Measurements from ENCODE around the gene SLC9A1.

Gene SLC9A1

DNA sequence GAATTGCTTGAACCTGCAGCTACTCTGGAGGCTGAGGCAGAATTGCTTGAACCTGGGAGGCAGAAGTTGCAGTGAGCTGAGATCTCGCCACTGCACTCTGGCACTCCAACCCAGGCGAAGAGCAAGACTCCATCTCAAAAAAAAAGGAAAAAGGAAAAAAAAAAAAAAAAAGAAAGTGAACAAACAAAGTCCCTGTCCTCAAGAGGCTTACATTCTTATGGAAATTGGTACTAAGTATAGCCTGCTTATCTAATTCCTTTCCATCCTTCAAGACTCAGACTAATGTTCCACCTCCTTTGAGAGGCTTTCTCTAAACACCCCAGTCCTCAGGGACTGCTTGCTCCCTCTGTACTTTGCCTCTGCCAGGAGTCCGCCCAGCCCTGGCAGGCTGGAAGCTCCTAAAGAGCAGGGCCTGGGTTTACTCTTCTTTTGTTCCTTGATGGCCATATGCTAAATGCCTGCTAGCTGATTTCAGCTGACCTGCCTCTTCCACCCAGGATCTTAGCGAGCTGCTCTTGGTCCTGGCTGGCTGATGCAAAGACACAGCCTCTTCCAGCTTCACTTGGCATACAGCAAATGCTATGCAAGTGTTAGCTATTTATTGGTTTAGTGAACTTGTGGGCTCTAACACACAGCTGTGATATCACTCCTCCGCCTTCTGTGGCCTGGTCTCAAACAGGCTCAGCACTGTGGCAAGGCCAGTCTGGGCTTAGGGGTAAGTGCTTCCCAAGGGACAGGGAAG, 9.8 kb downstream of the SLC9A1 start:
- Histone ChIP-seq H3K4me1 (ENCODE audit: control insufficient read depth in 1 of 2, insufficient read depth in 2 of 2, low read length in 2 of 2) (peaks cover 72 to 78% of the 10 kb centered on the region in 2 donors), H3K27ac (ENCODE audit: low read depth, low read length) (peak overlapping the region; percentile 53), H3K9me3 (ENCODE audit: control insufficient read depth in 1 of 2, low read length in 2 of 2) (no peaks in the 10 kb centered on the region), H3K4me3 (ENCODE audit: low read depth in 1 of 2, low read length in 2 of 2) (no peak overlapping the region), H3K27me3 (ENCODE audit: control insufficient read depth in 1 of 2, insufficient read depth in 2 of 2, low read length in 2 of 2) (no peaks in the 10 kb centered on the region), H3K9ac (ENCODE audit: low read depth in 1 of 2, low read length in 2 of 2) (peak overlapping the region in 1 of 2 donors; percentile 42), H3K36me3 (ENCODE audit: control insufficient read depth in 1 of 2, insufficient read depth in 2 of 2, low read length in 2 of 2) (peaks cover 0 to 3% of the 10 kb centered on the region in 2 donors)

DNA sequence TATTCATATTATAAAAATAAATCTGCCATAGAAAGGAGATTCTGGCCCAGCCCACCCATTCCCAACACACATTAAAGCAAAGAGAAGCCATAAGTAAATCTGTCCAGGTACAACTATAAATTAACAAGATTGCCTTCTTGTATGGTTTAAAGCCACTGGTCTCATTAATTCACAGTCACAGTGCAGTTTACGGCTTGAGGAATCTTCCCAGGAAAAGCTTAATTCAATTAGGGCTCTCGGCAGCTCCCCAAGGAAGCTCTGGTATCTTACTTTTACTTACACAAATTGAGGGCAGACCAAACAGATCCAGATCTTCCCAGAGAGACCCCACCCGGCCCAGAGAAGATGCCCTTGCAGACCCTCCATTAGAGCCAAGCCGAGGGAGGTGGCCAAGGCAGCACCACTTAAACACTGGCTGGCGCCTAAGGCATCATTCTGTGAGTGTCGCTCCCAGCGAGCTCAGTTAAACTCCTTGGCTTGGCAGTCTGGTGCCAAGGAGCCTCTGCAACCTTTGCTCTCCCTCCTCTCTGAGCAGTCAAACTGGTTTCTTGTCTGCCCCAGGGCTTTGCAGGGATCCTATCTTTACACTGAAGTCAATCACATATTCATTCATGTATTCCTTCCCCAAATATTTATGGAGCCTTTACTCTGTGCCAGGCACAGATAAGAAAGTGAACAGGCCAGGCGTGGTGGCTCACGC, 10.7 kb downstream of the SLC9A1 start:
- Histone ChIP-seq H3K27ac (ENCODE audit: low read depth, low read length) (peak overlapping the region; percentile 27), H3K4me3 (ENCODE audit: low read depth in 1 of 2, low read length in 2 of 2) (no peak overlapping the region), H3K27me3 (ENCODE audit: control insufficient read depth in 1 of 2, insufficient read depth in 2 of 2, low read length in 2 of 2) (no peaks in the 10 kb centered on the region), H3K36me3 (ENCODE audit: control insufficient read depth in 1 of 2, insufficient read depth in 2 of 2, low read length in 2 of 2) (peaks cover 0 to 3% of the 10 kb centered on the region in 2 donors), H3K9ac (ENCODE audit: low read depth in 1 of 2, low read length in 2 of 2) (peak overlapping the region in 1 of 2 donors; percentile 19), H3K9me3 (ENCODE audit: control insufficient read depth in 1 of 2, low read length in 2 of 2) (no peaks in the 10 kb centered on the region), H3K4me1 (ENCODE audit: control insufficient read depth in 1 of 2, insufficient read depth in 2 of 2, low read length in 2 of 2) (peaks cover 72 to 76% of the 10 kb centered on the region in 2 donors)

DNA sequence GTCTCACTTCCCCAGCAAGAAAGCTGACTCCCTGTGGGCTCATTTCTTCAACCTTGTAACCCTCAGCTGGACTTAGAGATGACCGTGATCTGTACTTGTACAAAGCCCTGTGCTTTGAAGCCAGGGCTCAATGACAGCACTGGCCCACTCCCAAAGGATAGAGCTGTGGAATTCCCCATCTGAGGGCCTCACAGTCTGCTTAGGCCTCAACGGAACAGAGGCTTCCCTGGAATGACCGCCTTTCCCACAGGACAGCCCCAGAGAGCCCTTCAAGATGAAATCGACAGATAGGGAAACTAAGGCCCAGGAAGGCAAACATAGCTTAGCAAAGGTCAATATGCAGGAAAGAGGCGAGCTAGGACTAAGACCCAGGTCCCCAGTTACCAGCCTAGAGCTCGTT, 11.5 kb downstream of the SLC9A1 start:
- Histone ChIP-seq H3K27me3 (ENCODE audit: control insufficient read depth in 1 of 2, insufficient read depth in 2 of 2, low read length in 2 of 2) (no peaks in the 10 kb centered on the region), H3K9ac (ENCODE audit: low read depth in 1 of 2, low read length in 2 of 2) (peak overlapping the region in 1 of 2 donors; percentile 4), H3K27ac (ENCODE audit: low read depth, low read length) (no peak overlapping the region), H3K4me1 (ENCODE audit: control insufficient read depth in 1 of 2, insufficient read depth in 2 of 2, low read length in 2 of 2) (peaks cover 77% of the 10 kb centered on the region in 2 donors), H3K4me3 (ENCODE audit: low read depth in 1 of 2, low read length in 2 of 2) (no peak overlapping the region), H3K9me3 (ENCODE audit: control insufficient read depth in 1 of 2, low read length in 2 of 2) (no peaks in the 10 kb centered on the region), H3K36me3 (ENCODE audit: control insufficient read depth in 1 of 2, insufficient read depth in 2 of 2, low read length in 2 of 2) (peaks cover 0 to 3% of the 10 kb centered on the region in 2 donors)

DNA sequence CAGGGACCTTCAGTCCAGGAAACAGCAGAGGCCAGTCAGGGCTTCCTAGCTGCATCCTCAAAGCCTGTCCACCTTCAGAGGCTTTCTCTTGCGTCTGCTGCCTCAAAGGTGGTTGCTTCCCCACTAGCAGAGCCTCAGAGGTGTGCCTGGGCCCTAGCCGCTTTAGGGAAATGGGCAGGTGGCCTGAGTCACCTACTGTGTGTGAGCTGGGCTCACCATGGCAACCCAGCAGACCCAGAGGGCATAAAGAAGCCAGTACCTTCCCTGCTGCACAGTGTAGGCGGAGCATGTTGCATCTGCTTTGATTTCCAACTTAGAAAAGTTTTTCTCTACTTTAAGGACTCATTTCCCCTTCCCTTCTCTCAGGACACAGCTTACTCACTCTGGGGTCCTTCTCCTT, 12.5 kb downstream of the SLC9A1 start:
- Histone ChIP-seq H3K27ac (ENCODE audit: low read depth, low read length) (no peak overlapping the region), H3K4me1 (ENCODE audit: control insufficient read depth in 1 of 2, insufficient read depth in 2 of 2, low read length in 2 of 2) (peaks cover 82 to 86% of the 10 kb centered on the region in 2 donors), H3K9ac (ENCODE audit: low read depth in 1 of 2, low read length in 2 of 2) (no peak overlapping the region)

DNA sequence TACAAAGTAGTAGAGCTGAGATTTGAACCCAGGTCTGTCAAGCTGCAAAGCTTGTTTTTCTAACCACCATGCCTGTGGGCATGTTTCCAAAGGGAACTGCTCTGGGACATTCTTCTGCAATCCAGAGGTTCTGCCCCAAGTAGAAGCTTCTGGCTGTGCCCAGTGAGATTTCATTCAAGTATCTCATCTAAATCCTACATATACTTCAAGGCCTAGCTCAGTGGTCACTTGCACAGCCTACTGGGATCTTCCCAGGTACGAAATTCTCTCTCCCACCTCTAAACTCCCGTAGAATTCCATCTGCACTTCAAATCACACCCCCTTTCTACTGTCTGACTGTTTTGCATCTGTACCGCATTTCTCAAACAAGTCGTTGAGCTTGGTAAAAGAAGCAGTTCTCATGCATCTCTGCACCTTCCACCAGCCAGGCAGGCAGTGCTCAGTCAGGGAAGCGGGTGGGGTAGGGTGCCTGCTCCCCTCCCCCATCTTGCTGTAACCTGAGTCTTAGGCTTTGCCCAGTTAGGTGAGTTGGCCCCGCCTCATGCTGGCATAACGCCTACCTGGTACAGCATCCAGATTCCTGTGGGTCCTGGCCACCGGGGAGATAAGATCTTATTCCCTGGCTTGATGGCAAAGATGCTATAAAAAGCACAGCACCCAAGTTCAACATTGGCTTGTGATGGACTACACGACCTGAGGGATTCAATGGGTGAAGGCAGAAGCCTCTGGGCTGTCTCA, 13.5 kb downstream of the SLC9A1 start:
- no peak overlapping the region for H3K27ac ChIP-seq (ENCODE audit: low read depth, low read length)
- H3K4me1 ChIP-seq (ENCODE audit: control insufficient read depth in 1 of 2, insufficient read depth in 2 of 2, low read length in 2 of 2), result peaks cover 92 to 95% of the 10 kb centered on the region in 2 donors
- peaks cover 0 to 6% of the 10 kb centered on the region in 2 donors for H3K36me3 ChIP-seq (ENCODE audit: control insufficient read depth in 1 of 2, insufficient read depth in 2 of 2, low read length in 2 of 2)
- no peak overlapping the region for H3K4me3 ChIP-seq (ENCODE audit: low read depth in 1 of 2, low read length in 2 of 2)
- H3K27me3 ChIP-seq (ENCODE audit: control insufficient read depth in 1 of 2, insufficient read depth in 2 of 2, low read length in 2 of 2), result no peaks in the 10 kb centered on the region
- H3K9ac ChIP-seq (ENCODE audit: low read depth in 1 of 2, low read length in 2 of 2), result no peak overlapping the region
- no peaks in the 10 kb centered on the region for H3K9me3 ChIP-seq (ENCODE audit: control insufficient read depth in 1 of 2, low read length in 2 of 2)

More for the DNA sequence above, 12.5 kb downstream of the SLC9A1 start:
- H3K27me3 ChIP-seq (ENCODE audit: control insufficient read depth in 1 of 2, insufficient read depth in 2 of 2, low read length in 2 of 2), result no peaks in the 10 kb centered on the region
- no peak overlapping the region for H3K4me3 ChIP-seq (ENCODE audit: low read depth in 1 of 2, low read length in 2 of 2)
- peaks cover 0 to 6% of the 10 kb centered on the region in 2 donors for H3K36me3 ChIP-seq (ENCODE audit: control insufficient read depth in 1 of 2, insufficient read depth in 2 of 2, low read length in 2 of 2)
- no peaks in the 10 kb centered on the region for H3K9me3 ChIP-seq (ENCODE audit: control insufficient read depth in 1 of 2, low read length in 2 of 2)

DNA sequence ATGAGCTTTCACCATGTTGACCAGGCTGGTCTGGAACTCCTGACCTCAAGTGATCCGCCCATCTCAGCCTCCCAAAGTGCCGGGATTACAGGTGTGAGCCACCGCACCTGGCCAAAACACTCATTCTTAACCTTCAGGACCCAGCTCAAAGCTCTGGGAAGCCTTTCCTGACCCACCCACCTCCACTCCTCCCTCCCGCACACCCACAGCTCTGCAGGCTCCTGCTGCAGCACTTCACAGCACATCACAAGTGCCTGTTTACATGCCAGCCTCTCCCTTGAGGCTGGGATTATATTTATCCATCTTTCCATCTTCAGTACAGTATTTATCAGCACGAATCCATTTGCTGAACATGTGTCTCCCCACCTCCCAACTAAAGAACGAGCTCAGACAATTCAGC, 14.9 kb downstream of the SLC9A1 start:
- Histone ChIP-seq H3K4me1 (ENCODE audit: control insufficient read depth in 1 of 2, insufficient read depth in 2 of 2, low read length in 2 of 2) (peaks cover 86 to 87% of the 10 kb centered on the region in 2 donors), H3K9ac (ENCODE audit: low read depth in 1 of 2, low read length in 2 of 2) (no peak overlapping the region), H3K4me3 (ENCODE audit: low read depth in 1 of 2, low read length in 2 of 2) (no peak overlapping the region), H3K9me3 (ENCODE audit: control insufficient read depth in 1 of 2, low read length in 2 of 2) (no peaks in the 10 kb centered on the region), H3K36me3 (ENCODE audit: control insufficient read depth in 1 of 2, insufficient read depth in 2 of 2, low read length in 2 of 2) (peaks cover 0 to 6% of the 10 kb centered on the region in 2 donors), H3K27me3 (ENCODE audit: control insufficient read depth in 1 of 2, insufficient read depth in 2 of 2, low read length in 2 of 2) (no peaks in the 10 kb centered on the region), H3K27ac (ENCODE audit: low read depth, low read length) (no peak overlapping the region)

DNA sequence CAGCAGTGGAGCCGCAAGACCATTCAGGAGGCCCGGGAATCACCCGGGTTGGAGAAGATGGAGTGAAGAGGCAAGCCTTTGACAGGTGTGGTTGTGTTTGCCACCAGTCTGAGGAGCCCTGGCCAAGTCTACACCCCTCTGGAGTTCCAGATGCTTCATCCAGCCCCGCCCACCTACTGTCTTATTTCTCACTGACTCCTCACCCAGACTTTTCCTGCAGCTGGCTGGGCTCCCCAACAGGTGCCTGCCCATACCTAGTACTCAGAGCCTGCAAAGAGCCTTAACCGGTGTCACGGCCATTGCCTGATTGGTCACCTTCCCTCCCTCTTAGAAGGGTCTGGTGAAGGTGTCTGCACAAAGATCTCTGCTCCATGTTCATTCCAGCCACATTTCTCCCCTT, 16.0 kb downstream of the SLC9A1 start:
- Histone ChIP-seq H3K27ac (ENCODE audit: low read depth, low read length) (no peak overlapping the region), H3K9ac (ENCODE audit: low read depth in 1 of 2, low read length in 2 of 2) (peak overlapping the region in 1 of 2 donors; percentile 40), H3K4me1 (ENCODE audit: control insufficient read depth in 1 of 2, insufficient read depth in 2 of 2, low read length in 2 of 2) (peaks cover 82 to 83% of the 10 kb centered on the region in 2 donors)

DNA sequence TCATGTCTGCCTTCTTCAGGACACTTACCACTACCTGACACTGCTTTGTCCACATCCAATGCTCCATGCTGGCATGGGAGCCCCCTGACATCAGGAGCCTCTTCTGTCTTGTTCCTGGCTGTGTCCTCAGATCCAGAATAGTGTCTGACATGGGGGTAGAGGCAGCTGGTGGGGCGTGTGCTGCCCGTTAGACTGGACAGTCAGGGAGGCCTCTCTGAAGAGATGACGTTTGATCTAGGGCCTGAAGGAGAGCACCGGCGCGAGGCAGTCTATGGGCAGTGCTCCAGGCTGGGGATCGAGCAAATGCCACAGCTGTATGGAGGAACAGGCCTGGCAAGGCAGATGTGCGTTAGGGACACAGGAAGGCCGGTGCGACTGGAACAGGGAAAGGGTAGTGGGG, 16.6 kb downstream of the SLC9A1 start:
- H3K9ac ChIP-seq (ENCODE audit: low read depth in 1 of 2, low read length in 2 of 2), result peak overlapping the region; percentile 1 to 26
- H3K27ac ChIP-seq (ENCODE audit: low read depth, low read length), result peak overlapping the region; percentile 84

More for the DNA sequence above, 16.0 kb downstream of the SLC9A1 start:
- H3K36me3 ChIP-seq (ENCODE audit: control insufficient read depth in 1 of 2, insufficient read depth in 2 of 2, low read length in 2 of 2), result peaks cover 0 to 6% of the 10 kb centered on the region in 2 donors
- no peaks in the 10 kb centered on the region for H3K27me3 ChIP-seq (ENCODE audit: control insufficient read depth in 1 of 2, insufficient read depth in 2 of 2, low read length in 2 of 2)
- no peak overlapping the region for H3K4me3 ChIP-seq (ENCODE audit: low read depth in 1 of 2, low read length in 2 of 2)
- H3K9me3 ChIP-seq (ENCODE audit: control insufficient read depth in 1 of 2, low read length in 2 of 2), result no peaks in the 10 kb centered on the region

DNA sequence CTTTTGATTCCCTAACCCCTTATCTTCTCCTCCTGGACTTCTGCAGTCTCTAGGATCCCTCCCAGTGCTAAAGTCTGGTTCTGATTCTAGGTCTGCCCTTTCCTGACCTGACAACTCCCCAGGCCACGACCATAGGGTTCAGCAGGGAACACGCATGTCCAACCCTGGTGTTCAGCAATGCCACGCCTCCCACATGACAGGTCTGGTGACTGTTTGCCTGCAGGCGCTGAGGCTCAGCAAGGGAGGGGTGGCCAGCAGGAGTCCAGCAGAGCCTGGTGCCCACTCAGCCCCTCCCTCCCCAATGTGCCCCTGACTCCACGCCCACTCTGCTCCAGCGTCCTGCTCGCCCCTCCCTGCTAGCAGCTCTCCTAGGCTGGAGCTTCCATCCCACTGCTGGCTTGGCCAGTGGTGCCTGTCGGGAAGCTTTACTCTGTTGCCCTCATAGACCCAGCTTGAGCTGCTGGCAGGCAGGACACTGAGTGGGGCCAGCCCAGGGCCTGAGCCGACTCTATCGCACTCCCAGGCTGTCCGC, 17.3 kb downstream of the SLC9A1 start:
- Histone ChIP-seq H3K27ac (ENCODE audit: low read depth, low read length) (peak overlapping the region; percentile 84), H3K9ac (ENCODE audit: low read depth in 1 of 2, low read length in 2 of 2) (peak overlapping the region; percentile 62 to 63), H3K9me3 (ENCODE audit: control insufficient read depth in 1 of 2, low read length in 2 of 2) (no peaks in the 10 kb centered on the region), H3K4me1 (ENCODE audit: control insufficient read depth in 1 of 2, insufficient read depth in 2 of 2, low read length in 2 of 2) (peaks cover 68 to 80% of the 10 kb centered on the region in 2 donors), H3K4me3 (ENCODE audit: low read depth in 1 of 2, low read length in 2 of 2) (no peak overlapping the region), H3K27me3 (ENCODE audit: control insufficient read depth in 1 of 2, insufficient read depth in 2 of 2, low read length in 2 of 2) (no peaks in the 10 kb centered on the region), H3K36me3 (ENCODE audit: control insufficient read depth in 1 of 2, insufficient read depth in 2 of 2, low read length in 2 of 2) (peaks cover 0 to 3% of the 10 kb centered on the region in 2 donors)

More for the DNA sequence above, 16.6 kb downstream of the SLC9A1 start:
- Histone ChIP-seq H3K36me3 (ENCODE audit: control insufficient read depth in 1 of 2, insufficient read depth in 2 of 2, low read length in 2 of 2) (peaks cover 0 to 5% of the 10 kb centered on the region in 2 donors), H3K27me3 (ENCODE audit: control insufficient read depth in 1 of 2, insufficient read depth in 2 of 2, low read length in 2 of 2) (no peaks in the 10 kb centered on the region), H3K4me1 (ENCODE audit: control insufficient read depth in 1 of 2, insufficient read depth in 2 of 2, low read length in 2 of 2) (peaks cover 76 to 80% of the 10 kb centered on the region in 2 donors), H3K4me3 (ENCODE audit: low read depth in 1 of 2, low read length in 2 of 2) (no peak overlapping the region), H3K9me3 (ENCODE audit: control insufficient read depth in 1 of 2, low read length in 2 of 2) (no peaks in the 10 kb centered on the region)
